Endothelial cell of umbilical vein (primary cell): ENCODE data around the gene SLC46A2. TPM values are rescaled to one million over a fixed set of nuclear protein-coding genes. Genes with fewer than 3 reads are reported as not detected.

Source experiments
- BruUV-seq: library from RNA; stranded (reverse); fragments of 400-500 nt; replicated peaks from 2 replicates; lab custom pipeline; 2021; lab: Mats Ljungman, UMichigan
- CTCF ChIA-PET: fragments of 300-600, 350-600 bp; sonication (Branson Sonifier 250); formaldehyde crosslinking; loops from one replicate; lab custom pipeline; 2021; ENCODE audit warnings: antibody characterized with exemption, inconsistent platforms; lab: Charles Lee
- POLR2A ChIA-PET: fragments of 300-600, 350-600 bp; sonication (Branson Sonifier 250); formaldehyde crosslinking; loops from one replicate; lab custom pipeline; 2021; ENCODE audit warnings: antibody characterized with exemption, inconsistent platforms; lab: Charles Lee
- DNase-seq: peaks from one replicate; pipeline ENCODE4 v3.0.0-alpha.2; 2011; ENCODE audit warnings: low read depth, low spot score
- FAIRE-seq: peaks from 2 replicates; lab custom pipeline; 2011; peaks lifted over from hg19 to GRCh38; lab: Jason Lieb, UNC
- H2AFZ ChIP-seq: 2 replicates; pipeline ENCODE4 v1.6.0; 2012; ENCODE audit warnings: low read depth, low read length, control low read depth, inconsistent platforms
- H3K27ac ChIP-seq: 2 replicates; pipeline ENCODE4 v1.5.1; 2011; ENCODE audit warnings: low read depth, mild to moderate bottlenecking, control low read depth, low read length, moderate library complexity; ENCODE audit not compliant: insufficient read depth
- H3K27me3 ChIP-seq, 2 experiments: 2 replicates each; pipeline versions ENCODE4 v1.6.0 to v1.6.1; 2011; ENCODE audit warnings: low read length in 2 of 2, mixed read lengths in 1 of 2; ENCODE audit not compliant: control insufficient read depth in 2 of 2, insufficient read depth in 2 of 2
- H3K36me3 ChIP-seq, 2 experiments: 2 replicates in 1 of 2; 3 replicates in 1 of 2; pipeline ENCODE4 v1.5.1; 2011; ENCODE audit warnings: low read length in 2 of 2, mild to moderate bottlenecking in 1 of 2, moderate library complexity in 1 of 2; ENCODE audit not compliant: control insufficient read depth in 2 of 2, insufficient read depth in 2 of 2; ENCODE audit errors: extremely low read depth in 1 of 2
- H3K4me1 ChIP-seq: 3 replicates; pipeline ENCODE4 v1.5.1; 2011; ENCODE audit warnings: mild to moderate bottlenecking, low read length; ENCODE audit not compliant: control insufficient read depth, insufficient read depth; ENCODE audit errors: extremely low read depth
- H3K4me2 ChIP-seq: 2 replicates; pipeline ENCODE4 v1.6.1; 2011; ENCODE audit warnings: low read length, control low read depth, mixed read lengths; ENCODE audit not compliant: insufficient read depth
- H3K4me3 ChIP-seq, 3 experiments: fragments of 200-600 bp in 1 of 3; sonication (generic), shearing (Covaris generic) in 1 of 3; replicated peaks in 1 of 3; 2 replicates each; pipeline ENCODE4 v1.5.1; 2011 to 2016; ENCODE audit warnings: control low read depth in 3 of 3, low read length in 3 of 3, mild to moderate bottlenecking in 2 of 3, inconsistent platforms in 1 of 3, low read depth in 1 of 3, moderate library complexity in 1 of 3; ENCODE audit not compliant: insufficient read depth in 1 of 3
- H3K79me2 ChIP-seq: 2 replicates; pipeline ENCODE4 v1.6.0; 2012; ENCODE audit warnings: low read length, inconsistent platforms; ENCODE audit not compliant: control insufficient read depth, insufficient read depth
- H3K9ac ChIP-seq: replicated peaks from 2 replicates; pipeline ENCODE3; 2011; ENCODE audit warnings: low read length, control low read depth; ENCODE audit not compliant: insufficient read depth; ENCODE audit errors: extremely low read depth
- H3K9me1 ChIP-seq: replicated peaks from 3 replicates; pipeline ENCODE4 v1.6.0; 2011; ENCODE audit warnings: mild to moderate bottlenecking, low read length; ENCODE audit not compliant: control insufficient read depth, insufficient read depth; ENCODE audit errors: extremely low read depth
- H3K9me3 ChIP-seq: replicated peaks from 2 replicates; pipeline ENCODE4 v1.5.1; 2012; ENCODE audit warnings: low read length, inconsistent platforms; ENCODE audit not compliant: control insufficient read depth, insufficient read depth
- H4K20me1 ChIP-seq: replicated peaks from 2 replicates; pipeline ENCODE3; 2011; ENCODE audit warnings: mild to moderate bottlenecking, low read length; ENCODE audit not compliant: control insufficient read depth, insufficient read depth; ENCODE audit errors: extremely low read depth
- CTCF ChIP-seq, 2 donors: IDR thresholded peaks; 1 replicate in 1 of 2; 2 replicates in 1 of 2; pipeline ENCODE4 v1.5.1; 2011; ENCODE audit warnings: low read length in 2 of 2, mild to moderate bottlenecking in 2 of 2, moderate library complexity in 2 of 2, control low read depth in 1 of 2, inconsistent platforms in 1 of 2, low read depth in 1 of 2; ENCODE audit not compliant: insufficient read depth in 1 of 2; ENCODE audit errors: extremely low read depth in 1 of 2
- EZH2 ChIP-seq: IDR thresholded peaks from 2 replicates; pipeline ENCODE4 v1.6.1; 2012; ENCODE audit warnings: borderline replicate concordance, low read depth, mild to moderate bottlenecking, moderate library complexity, low read length, inconsistent platforms; ENCODE audit not compliant: severe bottlenecking
- FOS ChIP-seq: IDR thresholded peaks from 2 replicates; pipeline ENCODE4 v1.6.1; 2011; ENCODE audit warnings: mild to moderate bottlenecking, low read length, moderate library complexity, borderline replicate concordance; ENCODE audit not compliant: insufficient read depth
- GATA2 ChIP-seq: IDR thresholded peaks from 2 replicates; pipeline ENCODE4 v1.7.0; 2011; ENCODE audit warnings: low read depth, mild to moderate bottlenecking, moderate library complexity, mixed read lengths, low read length; ENCODE audit not compliant: insufficient read length, insufficient read depth
- JUN ChIP-seq: IDR thresholded peaks from 2 replicates; pipeline ENCODE4 v1.6.1; 2011; ENCODE audit warnings: borderline replicate concordance, low read depth; ENCODE audit not compliant: insufficient read length, insufficient read depth
- MAX ChIP-seq: IDR thresholded peaks from 2 replicates; pipeline ENCODE4 v1.6.1; 2011; ENCODE audit not compliant: insufficient read depth, insufficient read length
- MYC ChIP-seq: IDR thresholded peaks from one replicate; pipeline ENCODE4 v1.6.1; 2011; ENCODE audit warnings: mild to moderate bottlenecking, low read depth, low read length
- POLR2A ChIP-seq: IDR thresholded peaks from 2 replicates; pipeline ENCODE4 v1.6.1; 2012; ENCODE audit warnings: low read depth, mild to moderate bottlenecking, control low read depth, low read length
- POLR2AphosphoS5 ChIP-seq: IDR thresholded peaks from 2 replicates; pipeline ENCODE4 v1.6.1; 2012; ENCODE audit warnings: low read depth, mild to moderate bottlenecking, control low read depth, low read length, moderate library complexity; ENCODE audit not compliant: insufficient read depth
- dilution Hi-C: fragments of 300-500 bp; cut with MboI; formaldehyde crosslinking; loops from one replicate; pipeline ENCODE4 v1.15.0; 2019; ENCODE audit warnings: low sequenced_read_pairs; ENCODE audit not compliant: extremely low pct_ligation_motif_present
- intact Hi-C: fragments of 100-400 bp; cut with micrococcal nuclease; formaldehyde crosslinking; loops from one replicate; pipeline ENCODE4 v1.10.0; 2022
- polyA plus RNA-seq, 4 experiments: library from polyadenylated mRNA; depleted of rRNA in 3 of 4; stranded (reverse) in 3 of 4; unstranded in 1 of 4; fragments of >200 nt; gene quantifications; 2 replicates each; pipeline versions ENCODE4 v1.2.1 to v1.2.3, GENCODE V29; 2011 to 2012; ENCODE audit warnings: missing spikeins in 1 of 4
- total RNA-seq: library from RNA; stranded (reverse); gene quantifications from 2 replicates; pipeline ENCODE4 v1.2.3, GENCODE V29; 2021

SLC46A2 gene
- total and polyA plus RNA-seq, 2 donors (not counting 3 experiments of a cell fraction or from before 2014, with no cell fraction given): not detected

- TF ChIP-seq FOS: peak; percentile 80
- peak; percentile 29 for TF ChIP-seq JUN
- TF ChIP-seq MAX: no peak
- no peak for TF ChIP-seq CTCF (IDR thresholded peaks at IDR 0.05; ENCODE audit: extremely low read depth in 1 of 2, insufficient read depth in 1 of 2, low read depth in 1 of 2, low read length in 2 of 2)
- TF ChIP-seq MYC: no peak
- intact Hi-C loops (no loop called here), dilution Hi-C loops (no loop called here)
- ChIA-PET CTCF (interaction anchor here (1.0 to 2.8 kb wide), 4 partner anchors 9 to 50 kb away, joined by 3 to 24 read pairs (median 5); no protein-coding TSS in a partner anchor), POLR2A (no interaction called here)
- H4K20me1 ChIP-seq: no peaks in the 10 kb centered on the region
- FAIRE-seq: peak; percentile 74
- no peak overlapping the region for H3K4me2 ChIP-seq
- no peaks in the 10 kb centered on the region for H3K4me1 ChIP-seq
- no peaks in the 10 kb centered on the region for H3K36me3 ChIP-seq
- no peak overlapping the region for H3K9ac ChIP-seq
- no TSS peak for BruUV-seq
- H3K9me3 ChIP-seq: no peaks in the 10 kb centered on the region
- no peak overlapping the region for H2AFZ ChIP-seq
- DNase-seq: peak; percentile 59
- no peaks in the 10 kb centered on the region for H3K9me1 ChIP-seq
- H3K27ac ChIP-seq: no peak overlapping the region
- H3K79me2 ChIP-seq: no peaks in the 10 kb centered on the region
- H3K4me3 ChIP-seq: no peak overlapping the region
- H3K27me3 ChIP-seq: peaks cover 18 to 26% of the 10 kb centered on the region in 2 experiments
Observed at GRCh38 chr9:112894041-112894440, 3.4 kb upstream of the SLC46A2 start.

- CTCF ChIA-PET: interaction anchor here (2.8 kb wide), 1 partner anchor 10 kb away, joined by 24 read pairs; no protein-coding TSS in a partner anchor
- dilution Hi-C loops: no loop called here
Observed at GRCh38 chr9:112892981-112893380, 2.3 kb upstream of the SLC46A2 start.

More at GRCh38 chr9:112892981-112893380, 2.3 kb upstream of the SLC46A2 start:
- no peak overlapping the region for H3K4me2 ChIP-seq
- no peaks in the 10 kb centered on the region for H3K36me3 ChIP-seq
- no peaks in the 10 kb centered on the region for H3K9me1 ChIP-seq
- FAIRE-seq (no peak), DNase-seq (no peak)
- H3K4me3 ChIP-seq: no peak overlapping the region
- no peaks in the 10 kb centered on the region for H3K9me3 ChIP-seq
- no peak overlapping the region for H2AFZ ChIP-seq
- no peak overlapping the region for H3K27ac ChIP-seq
- H3K4me1 ChIP-seq: no peaks in the 10 kb centered on the region
- no peaks in the 10 kb centered on the region for H3K79me2 ChIP-seq
- POLR2A ChIA-PET: no interaction called here
- TF ChIP-seq FOS (no peak), EZH2 (no peak), POLR2A (no peak), CTCF (IDR thresholded peaks at IDR 0.05; ENCODE audit: extremely low read depth in 1 of 2, insufficient read depth in 1 of 2, low read depth in 1 of 2, low read length in 2 of 2) (no peak), MAX (no peak), MYC (no peak), POLR2AphosphoS5 (no peak), JUN (no peak), GATA2 (no peak)
- no TSS peak for BruUV-seq
- intact Hi-C loops: no loop called here
- peaks cover 13 to 20% of the 10 kb centered on the region in 2 experiments for H3K27me3 ChIP-seq
- no peaks in the 10 kb centered on the region for H4K20me1 ChIP-seq
- H3K9ac ChIP-seq: no peak overlapping the region
